Thyroid gland (tissue), 4 donors: Measurements from ENCODE around the gene ZNF367. TPM values are rescaled to one million over a fixed set of nuclear protein-coding genes. Genes with fewer than 3 reads are reported as not detected.
"Not testable (repeated sequence)": the region's sequence is repeated elsewhere in the genome, so short reads cannot be mapped to it uniquely, and the experiment has no call there.

Experiments
- DNase-seq, 2 donors: peaks; one replicate each; pipeline ENCODE4 v3.0.0-alpha.2; 2019
- H3K27ac ChIP-seq, 3 donors: fragments of 200-600 bp; sonication (generic); 1 replicate in 2 of 3; 2 replicates in 1 of 3; pipeline ENCODE4 v1.5.1; 2016 to 2019; ENCODE audit warnings: mild to moderate bottlenecking in 1 of 3, moderate library complexity in 1 of 3
- H3K27me3 ChIP-seq: fragments of 200-600 bp; sonication (generic); one replicate; pipeline ENCODE4 v1.5.1; 2019
- H3K36me3 ChIP-seq, 2 donors: fragments of 200-600 bp; sonication (generic); one replicate each; pipeline ENCODE4 v1.5.1; 2016 to 2019
- H3K4me1 ChIP-seq, 2 donors: fragments of 200-600 bp; sonication (generic); one replicate each; pipeline ENCODE4 v1.5.1; 2017 to 2019
- H3K4me3 ChIP-seq, 3 donors: fragments of 200-600 bp; sonication (generic); replicated peaks in 1 of 3; 1 replicate in 2 of 3; 2 replicates in 1 of 3; pipeline ENCODE4 v1.5.1; 2016; ENCODE audit warnings: mild to moderate bottlenecking in 1 of 3
- H3K9me3 ChIP-seq: fragments of 200-600 bp; sonication (generic); one replicate; pipeline ENCODE4 v1.5.1; 2017
- POLR2A ChIP-seq, 2 donors: fragments of 450-650 bp; IDR thresholded peaks; one replicate each; pipeline ENCODE4 v1.6.1; 2017; ENCODE audit warnings: antibody characterized with exemption in 2 of 2, mild to moderate bottlenecking in 2 of 2, moderate library complexity in 1 of 2
- WGBS, 2 donors: methylation state at CpG; one replicate each; pipeline ENCODE4 v1.1.5; 2017; 5-methylcytosine and 5-hydroxymethylcytosine counted together
- intact Hi-C: fragments of 100-400 bp; cut with DNase I; formaldehyde crosslinking; loops from one replicate; pipeline ENCODE4 v1.15.1; 2023
- total RNA-seq, 4 donors: library from RNA; depleted of rRNA; stranded (reverse); fragments of >200 nt; gene quantifications; one replicate each; pipeline ENCODE4 v1.2.3, GENCODE V29; 2016
- TF ChIP-seq, protein P1 (sequence below), 6 experiments: fragments of 200-600 bp in 3 of 6; fragments of 450-650 bp in 3 of 6; sonication (generic) in 3 of 6; IDR thresholded peaks; one replicate each; pipeline ENCODE4 v1.5.1; 2016 to 2019; ENCODE audit warnings: antibody characterized with exemption in 6 of 6, mild to moderate bottlenecking in 2 of 6, inconsistent platforms in 1 of 6, moderate library complexity in 1 of 6

The ZNF367 gene
- total RNA-seq, 4 donors from 2014 or later = 1.2 to 1.8 (median 1.7) TPM

GRCh38 chr9:96361668-96362067 lies 56.5 kb downstream of the ZNF367 start:
- no peak overlapping the region for H3K27ac ChIP-seq
- intact Hi-C loops = no loop called here
- H3K9me3 ChIP-seq = no peaks in the 10 kb centered on the region
- peaks cover 17 to 29% of the 10 kb centered on the region in 2 donors for H3K36me3 ChIP-seq
- H3K4me1 ChIP-seq = no peaks in the 10 kb centered on the region
- TF ChIP-seq, protein P1, sequence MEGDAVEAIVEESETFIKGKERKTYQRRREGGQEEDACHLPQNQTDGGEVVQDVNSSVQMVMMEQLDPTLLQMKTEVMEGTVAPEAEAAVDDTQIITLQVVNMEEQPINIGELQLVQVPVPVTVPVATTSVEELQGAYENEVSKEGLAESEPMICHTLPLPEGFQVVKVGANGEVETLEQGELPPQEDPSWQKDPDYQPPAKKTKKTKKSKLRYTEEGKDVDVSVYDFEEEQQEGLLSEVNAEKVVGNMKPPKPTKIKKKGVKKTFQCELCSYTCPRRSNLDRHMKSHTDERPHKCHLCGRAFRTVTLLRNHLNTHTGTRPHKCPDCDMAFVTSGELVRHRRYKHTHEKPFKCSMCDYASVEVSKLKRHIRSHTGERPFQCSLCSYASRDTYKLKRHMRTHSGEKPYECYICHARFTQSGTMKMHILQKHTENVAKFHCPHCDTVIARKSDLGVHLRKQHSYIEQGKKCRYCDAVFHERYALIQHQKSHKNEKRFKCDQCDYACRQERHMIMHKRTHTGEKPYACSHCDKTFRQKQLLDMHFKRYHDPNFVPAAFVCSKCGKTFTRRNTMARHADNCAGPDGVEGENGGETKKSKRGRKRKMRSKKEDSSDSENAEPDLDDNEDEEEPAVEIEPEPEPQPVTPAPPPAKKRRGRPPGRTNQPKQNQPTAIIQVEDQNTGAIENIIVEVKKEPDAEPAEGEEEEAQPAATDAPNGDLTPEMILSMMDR (IDR thresholded peaks at IDR 0.05) = no peak
- no peak for TF ChIP-seq POLR2A (IDR thresholded peaks at IDR 0.05)
- H3K27me3 ChIP-seq = no peaks in the 10 kb centered on the region
- no peak overlapping the region for H3K4me3 ChIP-seq
- 96 to 99% methylated on average over 6 of the region's 6 CpGs for WGBS, 2 donors
- no peak for DNase-seq

- H3K36me3 ChIP-seq = peaks cover 22 to 29% of the 10 kb centered on the region in 2 donors
- no peaks in the 10 kb centered on the region for H3K27me3 ChIP-seq
- 90 to 92% methylated on average over 2 of the region's 2 CpGs for WGBS, 2 donors
- H3K4me1 ChIP-seq = no peaks in the 10 kb centered on the region
- TF ChIP-seq, protein P1 (IDR thresholded peaks at IDR 0.05) = no peak
- no peak for TF ChIP-seq POLR2A (IDR thresholded peaks at IDR 0.05)
- intact Hi-C loops = no loop called here
- no peaks in the 10 kb centered on the region for H3K9me3 ChIP-seq
- H3K27ac ChIP-seq = no peak overlapping the region
- H3K4me3 ChIP-seq = no peak overlapping the region
- DNase-seq = no peak
Observed at GRCh38 chr9:96360976-96361375, 57.2 kb downstream of the ZNF367 start.

- H3K4me1 ChIP-seq, H3K27ac ChIP-seq, H3K27me3 ChIP-seq, H3K9me3 ChIP-seq, intact Hi-C loops, H3K4me3 ChIP-seq, DNase-seq: not testable (repeated sequence)
- H3K36me3 ChIP-seq = peaks cover 25 to 29% of the 10 kb centered on the region in 2 donors
- 97 to 98% methylated on average over 6 of the region's 6 CpGs for whole genome bisulfite sequencing, 2 donors
Observed at GRCh38 chr9:96360523-96360922, 57.6 kb downstream of the ZNF367 start.

DNA sequence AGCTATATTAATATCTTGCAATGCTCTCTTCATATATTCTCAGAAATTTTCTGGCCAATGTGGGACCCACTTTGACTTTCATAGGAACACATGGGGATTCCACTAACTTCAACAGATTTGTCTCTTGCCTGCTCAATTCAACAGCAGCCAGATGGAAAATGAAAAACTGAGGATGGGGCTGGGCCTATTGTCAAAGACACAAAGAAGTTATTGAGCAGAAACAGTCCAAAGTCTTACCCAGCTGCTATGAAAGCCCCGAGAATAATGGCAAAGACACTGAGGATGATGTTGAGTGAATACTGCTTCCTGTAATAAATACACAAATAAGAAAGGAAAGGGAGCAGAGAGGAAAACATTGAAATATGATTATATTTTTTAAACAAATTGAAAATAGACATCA lies 67.3 kb downstream of the ZNF367 start:
- intact Hi-C loops = no loop called here
- TF ChIP-seq, protein P1 (IDR thresholded peaks at IDR 0.05) = no peak
- TF ChIP-seq POLR2A (IDR thresholded peaks at IDR 0.05) = no peak
- 89 to 91% methylated on average over 1 of the region's 1 CpG for WGBS, 2 donors
- no peak for DNase-seq
- Histone ChIP-seq H3K4me1 (no peaks in the 10 kb centered on the region), H3K4me3 (no peak overlapping the region), H3K36me3 (peaks cover 0 to 2% of the 10 kb centered on the region in 2 donors), H3K27ac (no peak overlapping the region), H3K9me3 (no peaks in the 10 kb centered on the region), H3K27me3 (no peaks in the 10 kb centered on the region)

- H3K9me3 ChIP-seq = no peaks in the 10 kb centered on the region
- no peak overlapping the region for H3K4me3 ChIP-seq
- H3K36me3 ChIP-seq = no peaks in the 10 kb centered on the region
- H3K4me1 ChIP-seq = peaks cover 0 to 11% of the 10 kb centered on the region in 2 donors
- TF ChIP-seq POLR2A (IDR thresholded peaks at IDR 0.05) = no peak
- TF ChIP-seq, protein P1 (IDR thresholded peaks at IDR 0.05) = no peak
- H3K27ac ChIP-seq = no peak overlapping the region
- WGBS, 2 donors = 96 to 97% methylated on average over 5 of the region's 5 CpGs
- DNase-seq = no peak
- H3K27me3 ChIP-seq = no peaks in the 10 kb centered on the region
- intact Hi-C loops = no loop called here
Observed at GRCh38 chr9:96348261-96348660, 69.9 kb downstream of the ZNF367 start.

DNA sequence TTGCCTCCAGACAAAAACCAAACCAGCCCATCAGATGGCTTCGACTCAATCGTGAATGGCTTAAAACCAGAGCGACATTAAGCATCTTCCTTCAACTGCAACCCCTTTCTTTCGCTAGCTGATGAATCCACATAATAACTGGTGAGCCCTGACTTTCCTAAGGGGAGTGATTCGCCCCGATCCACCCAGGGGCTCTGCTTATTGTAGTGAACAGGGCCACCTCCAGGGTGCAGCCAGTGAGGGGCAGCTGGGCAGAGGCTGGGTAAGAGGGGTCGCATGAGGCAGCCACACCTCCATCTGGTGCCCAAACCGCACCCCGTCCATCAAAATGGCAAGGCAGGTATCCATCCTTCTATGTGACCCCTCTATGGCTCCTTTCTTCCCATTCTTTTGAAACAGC lies 72.6 kb downstream of the ZNF367 start:
- Histone ChIP-seq H3K4me3 (no peak overlapping the region), H3K27ac (no peak overlapping the region), H3K36me3 (no peaks in the 10 kb centered on the region), H3K9me3 (no peaks in the 10 kb centered on the region), H3K27me3 (no peaks in the 10 kb centered on the region), H3K4me1 (peaks cover 0 to 11% of the 10 kb centered on the region in 2 donors)
- WGBS, 2 donors = 90 to 92% methylated on average over 9 of the region's 9 CpGs
- TF ChIP-seq, protein P1 (IDR thresholded peaks at IDR 0.05) = no peak
- TF ChIP-seq POLR2A (IDR thresholded peaks at IDR 0.05) = no peak
- no peak for DNase-seq
- intact Hi-C loops = no loop called here
